Measurements from ENCODE around the gene NFATC2.

NFATC2 gene

DNA sequence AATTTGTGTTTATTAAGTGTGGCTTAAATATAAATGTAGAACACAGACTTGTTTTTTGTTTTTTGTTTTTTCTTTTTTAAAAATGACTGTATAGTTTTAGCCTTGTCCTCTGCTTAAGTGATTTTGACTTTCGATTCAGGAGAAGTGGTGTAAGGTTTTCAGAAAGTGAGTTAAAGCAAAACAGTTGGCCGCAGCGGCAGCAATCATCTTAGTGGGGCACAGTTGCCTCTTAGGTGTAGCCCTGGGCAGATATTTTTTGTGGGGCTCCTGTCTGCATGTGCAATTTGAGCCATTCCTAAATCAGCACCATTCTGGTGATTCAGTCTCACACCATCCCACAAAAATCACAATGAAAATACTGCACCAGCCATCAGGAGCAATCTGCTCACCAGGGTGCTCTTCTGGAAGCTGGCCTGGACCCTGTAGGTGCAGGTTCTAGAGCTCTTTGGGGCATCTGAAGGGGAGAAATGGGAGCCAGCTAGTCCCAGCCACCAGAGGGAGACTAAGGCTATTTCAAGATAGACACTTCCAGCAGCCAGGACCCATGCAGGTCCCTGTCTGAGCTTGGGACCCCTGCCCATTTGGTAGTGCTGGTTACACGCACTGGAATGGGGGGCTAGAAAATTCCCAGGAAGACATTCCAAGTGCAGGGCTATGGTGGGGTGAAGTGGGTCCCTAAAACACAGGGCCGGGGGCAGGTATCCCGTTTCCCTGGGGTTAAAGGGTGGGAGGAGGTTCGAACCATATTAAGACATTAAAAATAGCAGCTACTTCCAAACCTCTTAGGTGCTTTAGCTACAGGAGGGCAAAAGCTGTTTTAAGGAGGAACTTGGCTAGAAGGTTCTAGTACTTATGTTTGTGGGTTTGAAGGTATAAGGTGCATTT lies 156.6 kb downstream of the NFATC2 start:
- in situ Hi-C loops (cut with HindIII; ENCODE audit: low sequenced_read_pairs): no loop called here
- DNase-seq (ENCODE audit: low read depth, low spot score): peak; percentile 53
- TF ChIP-seq CTCF (IDR thresholded peaks at IDR 0.05; ENCODE audit: low read depth, low read length): peak; percentile 79
- no peak overlapping the region for H3K4me3 ChIP-seq (ENCODE audit: low read depth, low read length)

- DNase-seq (ENCODE audit: low read depth, low spot score): no peak
- in situ Hi-C loops (cut with HindIII; ENCODE audit: low sequenced_read_pairs): no loop called here
- no peak overlapping the region for H3K4me3 ChIP-seq (ENCODE audit: low read depth, low read length)
- TF ChIP-seq CTCF (IDR thresholded peaks at IDR 0.05; ENCODE audit: low read depth, low read length): no peak
Measured at GRCh38 chr20:51384875-51385274, 157.6 kb downstream of the NFATC2 start.

- no peak overlapping the region for H3K4me3 ChIP-seq (ENCODE audit: low read depth, low read length)
- DNase-seq (ENCODE audit: low read depth, low spot score): no peak
- no peak for TF ChIP-seq CTCF (IDR thresholded peaks at IDR 0.05; ENCODE audit: low read depth, low read length)
- in situ Hi-C loops (cut with HindIII; ENCODE audit: low sequenced_read_pairs): no loop called here
Measured at GRCh38 chr20:51383891-51384510, 158.5 kb downstream of the NFATC2 start.

- H3K4me3 ChIP-seq (ENCODE audit: low read depth, low read length): no peak overlapping the region
- no peak for DNase-seq (ENCODE audit: low read depth, low spot score)
- in situ Hi-C loops (cut with HindIII; ENCODE audit: low sequenced_read_pairs): no loop called here
- TF ChIP-seq CTCF (IDR thresholded peaks at IDR 0.05; ENCODE audit: low read depth, low read length): no peak
Measured at GRCh38 chr20:51382986-51383821, 159.3 kb downstream of the NFATC2 start.

DNA sequence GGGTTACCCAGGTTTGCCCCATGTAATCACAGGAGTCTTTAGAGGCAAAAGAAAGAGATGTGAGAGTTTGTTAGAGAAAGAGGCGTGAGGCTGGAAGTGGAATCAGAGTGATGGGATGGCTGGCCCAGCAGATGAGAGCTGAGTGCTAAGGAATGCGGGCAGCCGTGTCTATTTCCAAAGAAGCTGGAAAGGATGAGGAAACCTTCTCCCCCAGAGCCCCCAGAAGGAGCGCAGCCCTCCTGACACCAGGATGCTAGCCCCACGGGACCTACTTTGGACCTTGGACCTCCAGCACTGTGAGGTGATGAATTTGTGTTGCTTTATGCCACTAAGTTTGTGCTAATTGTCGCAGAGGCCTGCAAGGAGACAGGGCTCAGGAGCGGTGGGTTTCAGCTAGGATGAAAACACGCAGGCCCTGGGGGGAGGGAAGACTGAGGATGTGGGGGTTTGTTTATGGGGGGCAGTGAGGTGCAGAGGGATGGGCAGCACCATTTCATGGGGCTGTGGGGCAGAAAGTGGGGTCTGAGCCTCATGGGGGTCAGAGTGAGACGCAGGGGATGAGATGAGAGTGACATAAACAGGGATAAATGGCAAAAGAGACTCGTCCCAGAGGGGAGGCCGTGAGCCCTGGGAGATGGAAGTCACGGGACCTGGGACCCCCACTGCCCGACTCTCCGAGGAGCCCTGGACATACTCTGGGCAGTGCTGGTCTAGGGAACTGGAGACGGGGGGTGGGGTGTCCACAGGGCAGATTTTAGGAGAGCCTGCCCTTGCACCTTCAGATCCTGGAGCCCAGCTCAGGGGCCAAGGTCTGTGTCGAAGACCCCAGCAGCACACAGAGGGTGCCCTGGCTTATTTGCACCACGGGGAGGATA lies 160.2 kb downstream of the NFATC2 start:
- no peak for TF ChIP-seq CTCF (IDR thresholded peaks at IDR 0.05; ENCODE audit: low read depth, low read length)
- in situ Hi-C loops (cut with HindIII; ENCODE audit: low sequenced_read_pairs): no loop called here
- no peak for DNase-seq (ENCODE audit: low read depth, low spot score)
- H3K4me3 ChIP-seq (ENCODE audit: low read depth, low read length): no peak overlapping the region
